ENCODE data around the gene MPP4.

The MPP4 gene

DNA sequence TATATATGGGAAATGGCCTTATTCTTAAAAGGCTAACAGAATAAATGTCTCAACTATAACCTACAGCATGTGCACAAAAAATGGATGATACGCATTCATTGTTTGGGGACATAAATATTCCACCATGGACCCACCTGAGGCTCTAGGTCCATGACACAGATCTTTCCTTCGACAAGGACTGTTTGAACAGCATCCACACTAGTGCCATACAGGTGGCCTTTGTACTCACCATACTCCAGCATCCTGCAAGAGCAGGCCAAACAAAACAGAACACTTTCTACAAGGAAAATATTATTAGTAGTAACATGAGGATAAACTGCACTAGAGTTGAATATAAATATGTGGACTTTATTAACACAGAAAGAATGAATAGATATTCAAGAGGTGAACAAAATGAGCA, 49.0 kb downstream of the MPP4 start:
- H3K4me3 ChIP-seq (ENCODE audit: low read depth, low read length): no peak overlapping the region
- TF ChIP-seq, protein P1, sequence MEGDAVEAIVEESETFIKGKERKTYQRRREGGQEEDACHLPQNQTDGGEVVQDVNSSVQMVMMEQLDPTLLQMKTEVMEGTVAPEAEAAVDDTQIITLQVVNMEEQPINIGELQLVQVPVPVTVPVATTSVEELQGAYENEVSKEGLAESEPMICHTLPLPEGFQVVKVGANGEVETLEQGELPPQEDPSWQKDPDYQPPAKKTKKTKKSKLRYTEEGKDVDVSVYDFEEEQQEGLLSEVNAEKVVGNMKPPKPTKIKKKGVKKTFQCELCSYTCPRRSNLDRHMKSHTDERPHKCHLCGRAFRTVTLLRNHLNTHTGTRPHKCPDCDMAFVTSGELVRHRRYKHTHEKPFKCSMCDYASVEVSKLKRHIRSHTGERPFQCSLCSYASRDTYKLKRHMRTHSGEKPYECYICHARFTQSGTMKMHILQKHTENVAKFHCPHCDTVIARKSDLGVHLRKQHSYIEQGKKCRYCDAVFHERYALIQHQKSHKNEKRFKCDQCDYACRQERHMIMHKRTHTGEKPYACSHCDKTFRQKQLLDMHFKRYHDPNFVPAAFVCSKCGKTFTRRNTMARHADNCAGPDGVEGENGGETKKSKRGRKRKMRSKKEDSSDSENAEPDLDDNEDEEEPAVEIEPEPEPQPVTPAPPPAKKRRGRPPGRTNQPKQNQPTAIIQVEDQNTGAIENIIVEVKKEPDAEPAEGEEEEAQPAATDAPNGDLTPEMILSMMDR (conservative IDR thresholded peaks at IDR 0.05; ENCODE audit: low read depth, low read length): no peak
- DNase-seq (ENCODE audit: low read depth): no peak

DNA sequence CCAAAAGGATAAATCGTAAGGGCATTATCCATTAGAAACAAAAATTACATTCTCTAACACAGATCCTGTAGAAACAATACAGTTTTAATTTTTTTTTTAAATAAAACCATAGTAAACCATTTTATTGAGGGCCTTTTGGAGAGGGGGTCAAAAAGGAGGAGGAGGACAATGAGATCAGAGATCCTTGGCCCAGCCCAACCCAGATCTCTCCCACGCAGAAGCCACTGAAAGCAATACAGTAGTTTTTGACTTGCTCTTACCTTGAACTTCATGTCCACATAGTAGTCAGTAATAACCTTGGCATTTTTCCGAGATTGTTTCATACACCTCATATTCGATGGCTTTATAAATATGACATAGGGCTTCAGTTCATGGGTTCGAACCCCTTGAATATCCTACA, 51.0 kb downstream of the MPP4 start:
- DNase-seq (ENCODE audit: low read depth): no peak
- TF ChIP-seq, protein P1 (conservative IDR thresholded peaks at IDR 0.05; ENCODE audit: low read depth, low read length): no peak

DNA sequence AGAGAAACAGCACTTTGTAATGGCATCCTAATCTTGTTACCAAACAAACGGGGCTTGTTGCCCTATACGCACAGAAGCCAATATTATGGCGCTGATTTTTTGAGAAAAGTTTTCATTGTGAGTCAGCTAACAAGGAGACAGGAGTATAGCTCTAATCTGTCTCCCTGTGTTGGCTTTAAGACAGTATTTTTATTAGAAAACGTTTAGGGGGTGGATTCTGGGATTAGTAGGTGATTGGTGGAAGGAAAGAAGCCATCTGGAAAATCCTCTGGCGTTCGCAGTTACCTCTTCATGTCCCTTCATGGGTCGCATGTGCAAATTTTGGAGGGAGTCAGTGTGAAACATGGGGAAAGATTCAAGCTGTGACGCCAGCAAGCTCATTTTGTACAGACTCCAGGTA, 54.4 kb downstream of the MPP4 start:
- peak; percentile 32 for DNase-seq (ENCODE audit: low read depth)
- H3K4me3 ChIP-seq (ENCODE audit: low read depth, low read length): peak overlapping the region; percentile 75
- TF ChIP-seq, protein P1 (conservative IDR thresholded peaks at IDR 0.05; ENCODE audit: low read depth, low read length): no peak

More for the DNA sequence above, 51.0 kb downstream of the MPP4 start:
- H3K4me3 ChIP-seq (ENCODE audit: low read depth, low read length): no peak overlapping the region

- TF ChIP-seq, protein P1 (conservative IDR thresholded peaks at IDR 0.05; ENCODE audit: low read depth, low read length): no peak
- peak; percentile 32 for DNase-seq (ENCODE audit: low read depth)
These were observed 55.1 kb downstream of the MPP4 start, which contains the start of gene TMEM237 for GRCh38 chr2:201643216-201643890. Gene TMEM237, minus strand, starts transcription at chr2:201643503. Its CDS starts 103 bp downstream, at chr2:201643400.

GRCh38 chr2:201642579-201643215, 55.7 kb downstream of the MPP4 start:
- peak overlapping the region; percentile 75 for H3K4me3 ChIP-seq (ENCODE audit: low read depth, low read length)
- peak; percentile 76 for DNase-seq (ENCODE audit: low read depth)
- TF ChIP-seq, protein P1 (conservative IDR thresholded peaks at IDR 0.05; ENCODE audit: low read depth, low read length): no peak

More at GRCh38 chr2:201643216-201643890, 55.1 kb downstream of the MPP4 start, which contains the start of gene TMEM237:
- peak within 1 kb of the TSS; percentile 75 for H3K4me3 ChIP-seq (ENCODE audit: low read depth, low read length)

- TF ChIP-seq, protein P1 (conservative IDR thresholded peaks at IDR 0.05; ENCODE audit: low read depth, low read length): no peak
These were observed 56.3 kb downstream of the MPP4 start for GRCh38 chr2:201642086-201642578.

More at GRCh38 chr2:201642086-201642578, 56.3 kb downstream of the MPP4 start:
- H3K4me3 ChIP-seq (ENCODE audit: low read depth, low read length): peak overlapping the region; percentile 75
- no peak for DNase-seq (ENCODE audit: low read depth)
